Right ventricle myocardium superior (tissue), 1 donor: Measurements from ENCODE around the gene ARRDC3. TPM values are rescaled to one million over a fixed set of nuclear protein-coding genes. Genes with fewer than 3 reads are reported as not detected.
"Not testable (repeated sequence)": the region's sequence is repeated elsewhere in the genome, so short reads cannot be mapped to it uniquely, and the experiment has no call there.

ENCODE experiments used
- ATAC-seq: fragments of 200-7000 bp; cut with Tn5 transposase; one replicate; pipeline ENCODE4 v1.9.1; 2020; ENCODE audit warnings: mild to moderate bottlenecking; ENCODE audit not compliant: poor library complexity
- DNase-seq: peaks from one replicate; pipeline ENCODE4 v3.0.0-alpha.2; 2020
- intact Hi-C: fragments of 100-400 bp; cut with DNase I; formaldehyde crosslinking; loops from one replicate; pipeline ENCODE4 v1.11.2; 2022
- long read RNA-seq: library from polyadenylated mRNA; unstranded; transcript quantifications from one replicate; pipeline ENCODE4 v2.0.0, GENCODE V29; 2021
- total RNA-seq: library from RNA; stranded (reverse); fragmentation: NEBNext Ultra II Directional; extraction: Animal tissue kit (Norgen Biotek cat#: 25700); gene quantifications from one replicate; pipeline ENCODE4 v1.2.1, GENCODE V29; 2021
- donor health status: DM: no; HTN: yes; CAD: no; lungs with severe emphysema.

The ARRDC3 gene
- 17.3 TPM for total RNA-seq
- long read RNA-seq, full-length matches to known transcripts: 20 of 22 reads
- long read RNA-seq, partial matches to known transcripts: 0 of 22 reads
- long read RNA-seq, other reads (novel, unspliced or antisense): 2 of 22 reads

GRCh38 chr5:91383027-91383955, at the start of gene ARRDC3:
ARRDC3 (minus strand) TSS chr5:91383317; CDS start chr5:91383092, 225 bp downstream.
- DNase-seq (peak; percentile 98), ATAC-seq (peak; percentile 77)
- intact Hi-C loops: loop anchor here (5.0 kb wide), 1 partner anchor 156 kb away; no protein-coding TSS in a partner anchor

- ATAC-seq (no peak), DNase-seq (no peak)
- intact Hi-C loops: no loop called here
Observed at GRCh38 chr5:91430949-91431348, 47.8 kb upstream of the ARRDC3 start.

GRCh38 chr5:91424638-91425436, 41.7 kb upstream of the ARRDC3 start:
- intact Hi-C loops: no loop called here
- ATAC-seq (no peak), DNase-seq (no peak)

GRCh38 chr5:91423871-91424270, 40.8 kb upstream of the ARRDC3 start:
- intact Hi-C loops: no loop called here
- no peak for ATAC-seq
- DNase-seq: no peak

- intact Hi-C loops: no loop called here
- DNase-seq: no peak
- no peak for ATAC-seq
Observed at GRCh38 chr5:91420879-91421278, 37.8 kb upstream of the ARRDC3 start.

GRCh38 chr5:91419571-91420537, 36.7 kb upstream of the ARRDC3 start:
- ATAC-seq (peak; percentile 56), DNase-seq (peak; percentile 44)
- intact Hi-C loops: loop anchor here (2.0 to 5.0 kb wide), 2 partner anchors 488 to 555 kb away; no protein-coding TSS in a partner anchor

GRCh38 chr5:91419136-91419535, 36.0 kb upstream of the ARRDC3 start:
- no peak for ATAC-seq
- DNase-seq: no peak
- intact Hi-C loops: loop anchor here (2.0 to 5.0 kb wide), 2 partner anchors 487 to 554 kb away; no protein-coding TSS in a partner anchor

- intact Hi-C loops: loop anchor here (2.0 to 5.0 kb wide), 2 partner anchors 486 to 553 kb away; no protein-coding TSS in a partner anchor
- ATAC-seq (no peak), DNase-seq (no peak)
Observed at GRCh38 chr5:91418158-91418557, 35.0 kb upstream of the ARRDC3 start.

GRCh38 chr5:91417219-91417618, 34.1 kb upstream of the ARRDC3 start:
- ATAC-seq: no peak
- intact Hi-C loops: loop anchor here (5.0 kb wide), 1 partner anchor 485 kb away; no protein-coding TSS in a partner anchor
- DNase-seq: no peak

- DNase-seq (no peak), ATAC-seq (no peak)
- intact Hi-C loops: loop anchor here (5.0 kb wide), 1 partner anchor 484 kb away; no protein-coding TSS in a partner anchor
Observed at GRCh38 chr5:91416491-91416890, 33.4 kb upstream of the ARRDC3 start.

- DNase-seq (no peak), ATAC-seq (no peak)
- intact Hi-C loops: no loop called here
Observed at GRCh38 chr5:91409304-91409703, 26.2 kb upstream of the ARRDC3 start.

- intact Hi-C loops: no loop called here
- no peak for ATAC-seq
- no peak for DNase-seq
Observed at GRCh38 chr5:91408710-91409109, 25.6 kb upstream of the ARRDC3 start.

GRCh38 chr5:91407204-91407603, 24.1 kb upstream of the ARRDC3 start:
- no peak for DNase-seq
- ATAC-seq: no peak
- intact Hi-C loops: no loop called here

- intact Hi-C loops: no loop called here
- DNase-seq (no peak), ATAC-seq (no peak)
Observed at GRCh38 chr5:91403438-91403837, 20.3 kb upstream of the ARRDC3 start.

- DNase-seq (no peak), ATAC-seq (no peak)
- intact Hi-C loops: no loop called here
Observed at GRCh38 chr5:91401175-91401574, 18.1 kb upstream of the ARRDC3 start.

- no peak for DNase-seq
- ATAC-seq: no peak
- intact Hi-C loops: no loop called here
Observed at GRCh38 chr5:91397791-91398190, 14.7 kb upstream of the ARRDC3 start.

GRCh38 chr5:91390268-91390667, 7.2 kb upstream of the ARRDC3 start:
- ATAC-seq: no peak
- intact Hi-C loops: no loop called here
- DNase-seq: no peak

GRCh38 chr5:91389555-91389954, 6.4 kb upstream of the ARRDC3 start:
- intact Hi-C loops, ATAC-seq, DNase-seq: not testable (repeated sequence)
